ENCODE results near the gene TOMM34. TPM values are rescaled to one million over a fixed set of nuclear protein-coding genes. Genes with fewer than 3 reads are reported as not detected.

Gene TOMM34
- total RNA-seq, 1 donor from 2014 or later = 11.1 TPM

DNA sequence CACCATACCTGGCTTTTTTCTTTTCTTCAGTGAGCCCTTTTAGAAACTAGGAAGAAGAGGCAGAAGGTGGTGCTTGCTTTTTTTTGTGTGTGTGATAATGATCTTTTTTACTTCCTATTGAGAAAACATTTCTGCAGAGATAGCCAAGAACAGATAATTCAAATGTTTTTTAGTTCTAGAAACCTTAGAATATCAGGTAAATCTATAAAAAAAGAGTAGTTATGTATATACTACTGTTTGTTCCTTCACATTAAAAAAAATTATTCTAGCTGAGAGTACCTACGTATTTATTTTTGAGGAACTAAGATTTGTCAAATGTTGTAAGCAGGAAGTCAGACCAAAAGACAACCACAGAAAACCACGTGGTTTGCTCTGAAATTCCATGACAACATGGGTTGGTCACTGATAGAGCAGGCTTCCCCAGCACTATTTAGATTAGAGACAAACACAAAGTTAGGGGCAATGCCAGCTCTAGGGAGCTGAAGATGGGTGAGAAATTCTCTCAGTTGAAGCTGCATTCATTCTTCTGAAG, 19.0 kb upstream of the TOMM34 start:
- Histone ChIP-seq H3K36me3 (peaks cover 41 to 74% of the 10 kb centered on the region in 2 donors), H3K27ac (peak overlapping the region in 1 of 2 donors; percentile 18), H3K4me1 (no peaks in the 10 kb centered on the region), H3K4me3 (no peak overlapping the region), H3K27me3 (no peaks in the 10 kb centered on the region), H3K9me3 (no peaks in the 10 kb centered on the region)
- intact Hi-C loops (cut with DNase I) = loop anchor here (10.0 kb wide), 1 partner anchor 1384 kb away; the partner anchor contains the start of gene IFT52
- peak in 1 of 2 donors; percentile 69 for DNase-seq (ENCODE audit: low spot score in 2 of 2)
- TF ChIP-seq, protein P1, sequence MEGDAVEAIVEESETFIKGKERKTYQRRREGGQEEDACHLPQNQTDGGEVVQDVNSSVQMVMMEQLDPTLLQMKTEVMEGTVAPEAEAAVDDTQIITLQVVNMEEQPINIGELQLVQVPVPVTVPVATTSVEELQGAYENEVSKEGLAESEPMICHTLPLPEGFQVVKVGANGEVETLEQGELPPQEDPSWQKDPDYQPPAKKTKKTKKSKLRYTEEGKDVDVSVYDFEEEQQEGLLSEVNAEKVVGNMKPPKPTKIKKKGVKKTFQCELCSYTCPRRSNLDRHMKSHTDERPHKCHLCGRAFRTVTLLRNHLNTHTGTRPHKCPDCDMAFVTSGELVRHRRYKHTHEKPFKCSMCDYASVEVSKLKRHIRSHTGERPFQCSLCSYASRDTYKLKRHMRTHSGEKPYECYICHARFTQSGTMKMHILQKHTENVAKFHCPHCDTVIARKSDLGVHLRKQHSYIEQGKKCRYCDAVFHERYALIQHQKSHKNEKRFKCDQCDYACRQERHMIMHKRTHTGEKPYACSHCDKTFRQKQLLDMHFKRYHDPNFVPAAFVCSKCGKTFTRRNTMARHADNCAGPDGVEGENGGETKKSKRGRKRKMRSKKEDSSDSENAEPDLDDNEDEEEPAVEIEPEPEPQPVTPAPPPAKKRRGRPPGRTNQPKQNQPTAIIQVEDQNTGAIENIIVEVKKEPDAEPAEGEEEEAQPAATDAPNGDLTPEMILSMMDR (IDR thresholded peaks at IDR 0.05) = no peak

DNA sequence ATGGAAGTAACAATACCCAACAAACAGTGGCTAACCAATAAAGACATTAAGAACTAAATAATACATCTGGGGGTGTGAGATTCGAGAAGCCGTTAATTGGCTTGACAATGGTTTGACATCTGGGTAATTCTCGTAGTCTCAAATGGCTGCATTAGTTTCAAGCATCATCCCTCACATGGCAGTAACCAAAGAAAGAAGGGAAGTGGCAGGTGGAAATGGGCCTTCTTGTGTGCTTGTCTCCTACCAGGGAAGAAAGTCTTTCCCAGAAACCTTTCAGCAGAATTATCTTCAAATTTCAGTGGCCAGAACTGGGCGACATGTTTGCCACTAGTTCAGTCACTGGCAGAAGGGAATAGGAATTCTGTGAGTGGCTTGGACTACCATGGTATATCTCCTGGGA, 16.5 kb upstream of the TOMM34 start:
- no peak overlapping the region for H3K27ac ChIP-seq
- no peaks in the 10 kb centered on the region for H3K27me3 ChIP-seq
- H3K4me1 ChIP-seq = no peaks in the 10 kb centered on the region
- peaks cover 38 to 70% of the 10 kb centered on the region in 2 donors for H3K36me3 ChIP-seq
- no peak overlapping the region for H3K4me3 ChIP-seq
- no peak for DNase-seq (ENCODE audit: low spot score in 2 of 2)
- intact Hi-C loops (cut with DNase I) = loop anchor here (10.0 kb wide), 1 partner anchor 1382 kb away; the partner anchor contains the start of gene IFT52
- no peaks in the 10 kb centered on the region for H3K9me3 ChIP-seq
- TF ChIP-seq, protein P1 (IDR thresholded peaks at IDR 0.05) = no peak

DNA sequence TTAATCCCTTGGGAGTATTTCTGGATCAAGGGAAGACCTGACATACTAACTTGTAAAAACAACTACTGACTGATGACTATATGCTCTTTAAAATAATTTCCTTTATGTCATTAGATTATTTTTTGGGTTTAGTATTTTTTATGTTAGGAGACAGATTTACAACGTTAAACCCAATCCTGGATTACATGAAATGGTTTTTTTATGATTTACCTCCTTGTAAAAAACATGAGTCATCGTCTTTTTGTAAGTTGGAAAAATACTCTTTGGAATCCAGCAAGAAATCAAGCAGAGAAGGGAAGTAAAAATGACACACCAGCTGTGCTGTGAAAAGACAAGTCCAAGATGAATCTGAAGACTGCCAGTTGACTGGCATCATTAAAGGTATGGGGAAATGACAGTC, 12.9 kb upstream of the TOMM34 start:
- Histone ChIP-seq H3K4me3 (no peak overlapping the region), H3K27ac (no peak overlapping the region)

DNA sequence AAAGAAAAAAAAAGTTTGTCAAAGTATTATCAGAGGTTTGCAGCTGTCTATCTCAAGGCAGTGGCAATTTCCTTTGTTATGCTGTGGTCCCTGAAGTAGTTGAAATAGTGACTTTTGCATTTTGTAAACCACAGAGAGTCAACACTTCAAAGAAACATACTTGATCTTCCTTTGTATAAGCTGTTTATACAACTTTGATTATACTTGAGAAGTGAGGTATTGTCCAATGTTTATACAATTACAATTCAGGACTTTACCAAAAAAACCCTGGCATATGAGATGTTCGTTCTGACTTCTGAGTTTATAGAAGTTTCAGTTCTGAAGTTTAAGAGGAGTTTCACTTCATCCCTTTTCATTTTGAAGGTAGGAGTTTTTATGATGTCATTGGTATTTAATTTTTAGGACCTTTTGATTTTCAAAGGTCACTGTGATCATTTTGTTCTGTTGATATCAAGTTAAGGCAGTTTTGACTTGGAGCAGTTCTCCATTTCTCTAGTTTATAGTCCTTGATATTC, 10.1 kb upstream of the TOMM34 start:
- TF ChIP-seq, protein P1 (IDR thresholded peaks at IDR 0.05) = no peak
- Histone ChIP-seq H3K4me3 (no peak overlapping the region), H3K36me3 (peaks cover 25% of the 10 kb centered on the region in 2 donors), H3K27me3 (no peaks in the 10 kb centered on the region), H3K4me1 (peaks cover 10 to 11% of the 10 kb centered on the region in 2 donors), H3K27ac (no peak overlapping the region), H3K9me3 (no peaks in the 10 kb centered on the region)
- no peak for DNase-seq (ENCODE audit: low spot score in 2 of 2)
- intact Hi-C loops (cut with DNase I) = loop anchor here (10.0 kb wide), 1 partner anchor 1375 kb away; the partner anchor contains the start of gene IFT52

More for the DNA sequence above, 12.9 kb upstream of the TOMM34 start:
- no peaks in the 10 kb centered on the region for H3K4me1 ChIP-seq
- intact Hi-C loops (cut with DNase I) = loop anchor here (10.0 kb wide), 1 partner anchor 1378 kb away; the partner anchor contains the start of gene IFT52
- no peaks in the 10 kb centered on the region for H3K9me3 ChIP-seq
- TF ChIP-seq, protein P1 (IDR thresholded peaks at IDR 0.05) = no peak
- H3K36me3 ChIP-seq = peaks cover 34 to 40% of the 10 kb centered on the region in 2 donors
- DNase-seq (ENCODE audit: low spot score in 2 of 2) = no peak
- H3K27me3 ChIP-seq = no peaks in the 10 kb centered on the region

DNA sequence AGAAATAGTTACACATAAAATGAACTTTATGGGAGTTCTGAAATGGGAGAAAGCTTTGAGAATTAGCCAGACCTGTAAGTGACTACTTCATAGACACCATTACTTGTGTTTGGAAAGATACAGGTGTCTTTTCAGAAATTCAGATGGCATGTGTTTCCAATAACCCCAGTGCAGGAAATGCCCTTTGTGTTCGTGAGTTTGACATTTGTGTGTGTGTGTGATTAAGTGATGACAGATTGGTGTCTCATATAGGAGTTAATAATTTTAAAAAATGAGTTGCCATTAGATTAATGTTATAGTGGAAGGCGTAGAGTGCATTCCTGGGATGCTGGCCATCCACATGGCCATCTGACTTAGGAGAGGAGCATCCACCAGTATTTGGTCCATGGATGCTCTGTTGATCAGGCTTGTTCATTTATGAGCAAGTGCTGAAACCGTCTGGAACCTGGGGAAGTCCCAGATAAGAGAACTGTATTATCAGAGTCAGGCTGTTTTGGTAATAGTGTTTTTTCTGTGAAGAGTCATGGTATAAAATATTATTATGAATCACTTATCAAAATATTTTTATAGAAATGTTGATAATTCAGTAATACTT, 9.2 kb upstream of the TOMM34 start:
- TF ChIP-seq, protein P1 (IDR thresholded peaks at IDR 0.05) = no peak
- intact Hi-C loops (cut with DNase I) = loop anchor here (10.0 kb wide), 3 partner anchors 435 to 805 kb away; partner anchors contain the start of genes DBNDD2 and OSER1
- H3K4me3 ChIP-seq = no peak overlapping the region
- peaks cover 10 to 11% of the 10 kb centered on the region in 2 donors for H3K4me1 ChIP-seq
- DNase-seq (ENCODE audit: low spot score in 2 of 2) = no peak
- H3K9me3 ChIP-seq = no peaks in the 10 kb centered on the region
- no peak overlapping the region for H3K27ac ChIP-seq
- H3K36me3 ChIP-seq = peaks cover 16% of the 10 kb centered on the region in 2 donors
- no peaks in the 10 kb centered on the region for H3K27me3 ChIP-seq

All from ascending aorta (tissue), 2 donors.